Fibroblast of skin of left biceps (primary cell): ENCODE measurements around the gene HMMR.

Source experiments
- DNase-seq, 2 experiments: peaks; one replicate each; pipeline ENCODE4 v3.0.0-alpha.2; 2013; ENCODE audit warnings: low read depth in 2 of 2

Gene HMMR

DNA sequence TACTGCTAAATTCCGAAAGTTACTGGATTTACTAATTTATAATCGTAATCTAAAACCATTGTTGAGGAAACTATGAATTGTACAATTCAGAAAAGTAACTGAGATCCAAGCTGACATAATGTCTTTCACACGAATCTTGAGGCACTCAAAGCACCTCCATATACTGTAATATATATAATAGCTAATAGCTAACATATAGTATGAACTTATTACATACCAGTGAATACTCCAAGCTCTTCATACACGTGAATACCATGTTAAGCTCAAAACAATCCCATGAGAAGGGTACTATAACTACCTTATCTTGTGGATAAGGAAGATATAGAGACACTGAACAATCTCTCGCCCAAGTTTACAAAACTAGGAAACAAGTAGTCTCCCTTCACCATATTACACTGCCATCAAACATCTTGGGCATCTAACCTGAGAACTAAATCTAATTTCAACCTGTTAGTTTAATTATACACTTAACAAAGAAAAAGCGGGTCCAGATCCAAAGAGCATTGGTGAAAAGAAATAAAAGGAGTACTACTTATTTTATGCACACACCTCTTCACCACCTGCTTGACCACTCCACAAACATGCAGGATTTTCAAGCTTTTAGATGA, 1.6 kb upstream of the HMMR start:
- no peak for DNase-seq

DNA sequence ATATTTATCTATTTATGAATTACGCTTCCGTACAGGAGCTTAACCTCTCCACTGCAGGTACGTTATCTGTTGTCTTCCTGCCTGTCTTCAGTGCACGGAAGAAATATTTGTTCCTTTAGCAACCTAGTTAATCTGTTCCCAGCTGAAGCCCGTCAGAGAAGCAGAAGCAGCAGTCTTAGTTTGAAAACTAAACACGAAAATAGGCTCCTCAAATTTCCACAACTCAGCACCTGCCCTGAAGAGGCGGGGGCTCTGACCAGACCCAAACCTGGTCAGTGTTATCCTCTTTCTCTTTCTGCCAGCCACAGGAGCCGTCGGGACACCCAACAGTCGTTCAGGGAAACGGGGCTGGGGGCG, 992 bp upstream of the HMMR start:
- no peak for DNase-seq

DNA sequence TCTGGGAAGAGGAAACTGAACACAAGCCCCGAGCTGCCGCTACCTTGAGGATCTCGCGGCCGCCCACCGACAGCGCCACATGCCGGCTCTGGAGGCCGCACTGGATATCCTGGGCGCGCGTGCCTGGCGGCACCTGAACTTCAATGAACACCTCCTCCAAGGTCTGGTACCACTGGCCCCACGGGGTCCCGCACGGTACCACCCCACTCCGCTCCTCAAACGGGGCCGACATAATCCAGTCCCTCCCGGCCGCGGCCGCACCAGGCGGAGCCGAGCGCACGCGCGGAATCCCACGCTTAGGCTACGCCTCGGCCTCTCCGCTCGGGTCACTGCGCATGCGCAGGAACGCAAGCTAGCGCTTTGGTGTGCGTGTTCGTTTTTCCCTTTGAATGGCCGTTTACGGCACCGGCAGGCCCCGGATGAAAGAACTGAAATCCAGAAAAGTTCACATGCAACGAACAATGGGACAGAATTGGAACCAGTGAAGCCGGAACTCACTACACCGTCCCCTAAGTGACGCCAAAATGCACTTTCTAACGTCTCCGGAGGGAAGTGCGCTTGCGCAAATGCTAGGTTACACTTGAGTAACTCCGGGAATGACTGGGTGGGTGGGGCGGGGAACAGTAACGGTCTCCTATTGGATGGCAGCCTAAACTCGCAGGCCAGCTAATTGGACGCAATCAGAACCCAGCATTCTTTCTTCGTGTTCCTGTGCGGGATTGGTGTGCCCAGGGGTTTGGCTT, 442 bp upstream of the HMMR start, which contains the start of gene NUDCD2:
NUDCD2 (minus strand) TSS at position 284 of the 743 bp plus-strand sequence; CDS start at position 232, 52 bp downstream.
- peak; percentile 97 to 98 for DNase-seq

DNA sequence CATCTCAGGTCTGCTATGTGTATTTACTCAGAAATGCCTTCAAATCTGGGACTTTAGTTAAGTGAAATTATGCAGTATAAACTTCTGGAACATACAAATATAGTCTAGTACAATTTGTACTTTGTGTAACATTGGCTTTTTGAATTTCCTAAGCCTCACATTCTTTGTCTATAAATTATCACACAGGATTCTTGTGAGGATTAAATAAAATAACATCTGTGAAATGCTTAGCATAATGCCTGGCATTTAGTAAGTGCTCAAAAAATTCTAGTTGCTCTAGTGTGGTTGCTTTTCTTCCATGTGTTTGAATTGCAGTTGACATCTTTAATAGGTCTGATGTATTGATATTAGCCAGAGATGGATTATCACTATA, 2.6 kb downstream of the HMMR start:
- no peak for DNase-seq

DNA sequence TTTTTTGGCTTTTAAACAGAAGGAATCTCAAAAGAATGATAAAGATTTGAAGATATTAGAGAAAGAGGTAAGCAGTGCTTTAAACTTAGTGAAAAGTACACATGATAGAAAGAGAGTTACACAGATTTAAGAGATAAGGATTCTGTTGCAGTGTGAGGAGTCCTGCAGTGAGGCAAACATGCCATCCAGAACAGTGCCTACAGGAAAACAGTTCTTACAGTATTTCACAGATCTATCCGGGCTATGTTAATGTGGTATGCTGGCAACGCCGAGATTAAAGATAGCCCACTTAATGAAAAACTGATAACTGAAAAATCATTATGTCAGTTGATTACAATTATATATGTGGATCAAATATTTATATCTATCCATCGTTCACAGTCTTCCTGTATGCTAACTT, 7.2 kb downstream of the HMMR start:
- DNase-seq: no peak

DNA sequence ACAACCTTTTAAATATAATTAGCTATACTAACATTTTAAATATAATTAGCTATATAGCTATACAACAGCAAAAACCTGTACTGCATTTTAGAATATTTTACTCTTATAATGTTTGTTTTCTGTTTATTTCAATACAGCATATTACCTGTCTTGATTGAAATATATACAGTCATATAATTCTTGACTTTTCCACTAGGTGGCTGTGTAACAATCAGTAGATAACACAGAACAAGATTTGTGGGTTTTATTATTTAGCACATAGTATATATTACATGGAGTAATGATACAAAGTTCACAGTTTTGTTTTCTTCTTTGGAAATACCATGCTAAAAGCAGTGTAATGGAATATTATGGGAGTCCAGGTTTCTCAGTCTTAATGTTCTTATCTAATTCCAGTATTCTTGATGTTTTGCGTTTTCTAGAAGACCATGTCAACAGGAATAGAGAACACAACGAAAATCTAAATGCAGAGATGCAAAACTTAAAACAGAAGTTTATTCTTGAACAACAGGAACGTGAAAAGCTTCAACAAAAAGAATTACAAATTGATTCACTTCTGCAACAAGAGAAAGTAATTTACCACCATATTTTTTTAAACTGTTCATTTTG, 13.3 kb downstream of the HMMR start:
- DNase-seq: no peak

DNA sequence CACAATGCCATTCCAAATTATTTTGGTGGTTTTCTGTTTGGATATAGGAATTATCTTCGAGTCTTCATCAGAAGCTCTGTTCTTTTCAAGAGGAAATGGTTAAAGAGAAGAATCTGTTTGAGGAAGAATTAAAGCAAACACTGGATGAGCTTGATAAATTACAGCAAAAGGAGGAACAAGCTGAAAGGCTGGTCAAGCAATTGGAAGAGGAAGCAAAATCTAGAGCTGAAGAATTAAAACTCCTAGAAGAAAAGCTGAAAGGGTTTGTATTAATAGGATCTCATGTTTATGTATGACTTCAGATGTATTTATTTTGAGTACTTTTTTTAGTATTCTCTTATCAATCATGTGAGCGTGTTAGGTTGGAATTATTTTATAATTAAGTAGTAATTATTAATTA, 15.0 kb downstream of the HMMR start:
- no peak for DNase-seq

DNA sequence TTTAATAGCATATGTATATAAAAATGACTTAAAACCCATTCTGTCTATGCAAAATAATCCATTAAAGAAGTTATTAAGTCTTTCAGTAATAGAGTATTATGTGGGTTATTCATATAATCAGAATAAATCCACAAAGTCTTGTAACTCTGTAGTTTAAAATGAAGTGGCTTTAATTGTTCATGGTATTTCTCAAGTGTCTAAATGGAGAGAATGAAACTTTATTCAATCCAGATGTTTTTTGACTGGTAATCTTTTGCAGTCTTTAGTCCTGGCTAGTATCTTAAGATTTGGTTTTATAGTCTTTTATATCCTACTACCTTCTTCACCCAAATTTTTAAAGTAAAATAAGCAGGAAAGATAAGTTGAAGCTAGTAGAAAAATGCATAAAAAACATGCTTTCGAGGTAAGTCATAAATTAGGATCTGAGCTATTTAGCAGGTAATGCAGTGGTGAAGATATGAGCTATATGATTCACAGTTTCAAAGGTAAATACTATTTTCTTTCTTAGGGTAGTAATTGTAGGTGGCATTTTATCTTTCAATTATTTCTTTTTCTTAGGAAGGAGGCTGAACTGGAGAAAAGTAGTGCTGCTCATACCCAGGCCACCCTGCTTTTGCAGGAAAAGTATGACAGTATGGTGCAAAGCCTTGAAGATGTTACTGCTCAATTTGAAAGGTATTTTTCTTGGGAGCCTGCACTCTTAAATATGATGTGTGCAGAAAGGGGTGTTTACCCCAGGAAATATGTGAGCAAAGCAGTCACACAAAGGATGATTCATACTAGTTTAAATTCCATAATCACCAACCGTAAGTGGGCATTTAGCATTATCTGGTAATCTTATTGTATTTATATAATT, 17.9 kb downstream of the HMMR start:
- DNase-seq: no peak

DNA sequence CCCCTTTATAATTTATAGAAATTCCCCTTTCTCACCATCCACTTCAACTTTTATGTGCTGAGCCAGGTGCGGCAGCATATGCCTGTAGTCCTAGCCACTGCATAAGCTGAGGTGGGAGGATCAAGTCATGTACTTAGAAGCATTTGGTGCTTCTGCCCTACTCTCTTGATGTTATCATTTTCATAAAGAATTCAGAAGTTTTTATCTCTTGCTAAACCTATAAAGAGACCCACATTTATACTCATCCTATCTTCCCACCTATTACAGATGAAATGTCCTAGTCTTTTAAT, 18.5 kb downstream of the HMMR start:
- DNase-seq: no peak

DNA sequence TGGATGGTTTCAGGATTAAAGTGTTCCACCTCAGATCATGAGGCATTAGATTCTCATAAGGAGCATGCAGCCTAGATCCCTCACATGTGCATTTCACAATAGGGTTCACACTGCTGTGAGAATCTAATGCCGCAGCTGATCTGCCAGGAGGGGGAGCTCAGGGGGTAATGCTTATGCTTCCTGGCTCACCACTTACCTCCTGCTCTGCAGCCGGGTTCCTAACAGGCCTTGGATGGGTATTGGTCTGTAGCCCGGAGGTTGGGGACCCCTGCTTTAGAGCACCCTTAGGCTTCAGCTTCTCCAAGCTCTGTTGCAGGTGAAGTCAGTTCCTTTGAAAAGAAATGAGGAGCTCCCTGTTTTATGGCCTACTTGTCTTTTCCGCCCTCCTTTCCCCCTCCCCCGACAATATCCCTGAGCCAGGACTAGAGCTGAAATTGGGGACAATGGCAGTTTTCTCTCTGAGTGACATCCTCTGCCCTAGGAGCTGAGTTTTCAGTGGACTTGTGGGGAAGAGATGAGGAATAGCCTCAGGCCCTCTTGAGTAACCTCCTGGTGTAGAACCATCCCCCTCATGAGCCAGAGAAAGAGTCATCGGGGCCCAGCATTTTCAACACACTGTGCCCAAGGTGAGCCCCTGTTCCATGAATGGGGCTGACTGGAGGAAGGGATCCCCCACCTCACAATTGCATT, 28.8 kb downstream of the HMMR start:
- DNase-seq: no peak

DNA sequence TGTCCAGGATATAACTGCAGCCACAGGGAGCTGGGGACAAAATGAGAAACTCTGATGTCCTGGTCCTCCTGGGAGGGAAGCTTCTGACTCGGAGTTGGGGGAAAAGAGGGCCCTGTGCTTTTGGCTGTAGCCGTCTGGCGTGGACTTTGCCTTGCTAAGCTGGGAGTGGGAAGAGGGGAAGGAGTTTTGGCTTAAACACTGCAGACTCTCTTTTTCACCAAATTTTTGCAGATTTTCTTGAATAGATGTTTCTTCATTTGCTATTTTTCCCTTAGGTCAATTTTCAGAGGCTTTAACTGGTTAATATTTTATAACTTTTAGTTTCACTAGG, 29.3 kb downstream of the HMMR start:
- DNase-seq: no peak

DNA sequence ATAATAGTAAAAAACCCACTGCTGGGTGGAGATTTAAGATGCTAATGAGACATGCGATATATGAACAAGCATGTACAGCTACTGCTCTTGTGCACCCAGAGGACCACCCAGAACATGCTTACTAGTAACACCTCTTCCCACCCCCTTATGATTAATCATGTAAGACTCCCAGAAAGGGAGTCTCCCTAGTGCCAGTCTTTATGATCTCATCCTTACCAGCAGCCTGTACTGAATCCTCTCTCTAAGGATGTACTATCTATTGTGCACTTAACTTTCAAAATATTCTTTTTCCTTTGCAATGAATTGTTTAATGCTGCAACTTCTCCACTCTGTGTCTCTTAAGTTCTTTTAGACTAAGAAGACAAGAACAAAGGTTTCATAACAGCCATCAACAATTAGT, 35.9 kb downstream of the HMMR start:
- DNase-seq: no peak

DNA sequence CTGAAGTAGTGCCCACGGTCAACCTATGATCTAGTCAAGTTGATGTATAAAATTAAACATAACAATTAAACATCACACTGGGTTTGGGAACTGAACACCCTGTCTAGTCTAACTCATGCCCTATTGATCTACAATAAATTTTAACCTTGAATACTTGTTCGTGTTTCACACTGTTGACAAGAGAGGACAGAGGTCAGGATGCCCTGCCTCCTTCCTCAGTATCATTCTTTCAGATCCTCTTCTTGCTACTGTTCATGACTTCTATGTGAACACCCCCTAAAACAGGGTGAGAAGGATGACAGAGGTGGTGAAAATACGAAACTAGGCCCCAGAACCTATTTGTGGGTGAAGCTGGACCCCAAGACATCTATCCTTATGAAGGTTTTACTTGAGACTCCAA, 36.9 kb downstream of the HMMR start:
- no peak for DNase-seq

DNA sequence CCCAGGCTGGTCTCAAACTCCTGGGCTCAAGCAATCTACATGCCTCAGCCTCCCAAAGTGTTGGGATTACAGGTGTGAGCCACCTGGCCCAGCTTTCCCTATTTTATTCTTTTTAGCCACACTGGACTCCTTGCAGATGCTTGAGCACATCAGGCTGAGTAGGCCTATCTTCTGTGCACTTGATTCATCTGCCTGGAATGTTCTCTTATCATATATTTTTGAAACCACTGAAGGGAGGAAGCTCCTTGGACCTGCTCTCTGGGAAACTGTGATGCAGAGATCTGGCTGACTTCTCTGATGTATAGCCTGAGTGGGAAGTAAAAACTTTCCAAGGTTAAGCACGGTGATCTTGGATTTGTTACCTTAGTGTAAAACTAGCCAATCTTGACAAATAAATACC, 38.5 kb downstream of the HMMR start:
- no peak for DNase-seq

DNA sequence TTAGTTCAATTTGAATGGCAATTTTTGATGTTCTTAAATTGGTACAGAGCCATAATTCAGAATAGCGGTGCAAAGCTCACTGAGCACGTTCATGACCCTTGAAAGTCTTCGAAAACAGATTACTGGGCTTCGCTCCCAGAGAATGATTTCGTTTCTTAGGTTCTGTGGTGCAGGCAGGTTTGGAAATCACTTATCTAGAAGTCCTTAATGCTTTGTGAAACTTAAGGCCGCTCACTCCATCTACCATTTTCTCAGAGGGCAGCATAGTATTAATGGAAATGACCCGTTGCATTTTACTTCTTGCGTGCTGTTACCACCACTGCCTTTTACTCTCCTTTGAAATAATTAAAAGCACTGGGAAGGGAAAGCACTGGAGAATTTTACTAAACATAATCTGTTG, 42.1 kb downstream of the HMMR start:
- DNase-seq: no peak

DNA sequence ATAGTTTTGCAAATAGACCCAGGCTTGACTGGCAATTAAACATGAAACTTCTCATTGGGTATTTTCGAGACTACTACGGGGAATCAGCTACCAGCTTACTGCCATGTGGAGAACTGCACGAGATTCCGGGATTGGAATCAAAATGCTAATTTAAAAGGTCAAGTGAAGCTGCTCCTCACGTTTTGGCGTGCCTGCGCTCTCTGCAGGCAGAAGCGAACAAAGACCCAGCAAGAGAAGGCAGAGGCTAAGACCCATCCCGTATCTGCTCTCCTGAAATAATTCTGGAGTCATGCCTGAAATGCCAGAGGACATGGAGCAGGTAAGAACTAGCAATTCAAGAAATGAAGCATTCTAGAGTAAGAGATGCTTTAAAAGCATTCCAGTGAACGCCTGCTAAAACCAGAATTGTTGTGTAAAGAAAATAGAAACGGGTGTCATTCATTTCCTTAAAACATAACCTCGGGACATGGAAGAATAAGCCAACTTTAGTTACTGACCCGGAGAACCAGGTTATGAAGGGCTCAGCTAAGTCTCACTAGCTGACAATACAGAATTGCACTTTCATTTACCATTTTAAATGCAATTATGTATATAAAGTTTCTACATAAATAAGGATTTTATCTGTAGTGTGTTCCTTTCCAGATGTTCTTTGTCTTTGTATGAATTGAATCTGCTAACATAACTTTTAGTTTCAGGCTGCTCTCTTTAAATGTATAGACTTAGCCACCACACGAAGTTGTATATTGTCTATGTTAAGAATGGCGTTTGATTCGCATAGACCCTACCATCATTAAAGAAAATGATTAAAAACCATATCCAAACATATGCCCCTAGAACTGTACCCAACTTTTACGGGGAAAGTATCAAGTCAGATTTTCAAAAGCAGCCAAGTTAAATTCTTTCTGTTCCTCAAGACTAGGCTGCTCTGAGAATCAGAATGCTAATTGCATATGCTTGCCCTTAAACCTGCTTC, 43.0 kb downstream of the HMMR start:
- peak; percentile 54 for DNase-seq

DNA sequence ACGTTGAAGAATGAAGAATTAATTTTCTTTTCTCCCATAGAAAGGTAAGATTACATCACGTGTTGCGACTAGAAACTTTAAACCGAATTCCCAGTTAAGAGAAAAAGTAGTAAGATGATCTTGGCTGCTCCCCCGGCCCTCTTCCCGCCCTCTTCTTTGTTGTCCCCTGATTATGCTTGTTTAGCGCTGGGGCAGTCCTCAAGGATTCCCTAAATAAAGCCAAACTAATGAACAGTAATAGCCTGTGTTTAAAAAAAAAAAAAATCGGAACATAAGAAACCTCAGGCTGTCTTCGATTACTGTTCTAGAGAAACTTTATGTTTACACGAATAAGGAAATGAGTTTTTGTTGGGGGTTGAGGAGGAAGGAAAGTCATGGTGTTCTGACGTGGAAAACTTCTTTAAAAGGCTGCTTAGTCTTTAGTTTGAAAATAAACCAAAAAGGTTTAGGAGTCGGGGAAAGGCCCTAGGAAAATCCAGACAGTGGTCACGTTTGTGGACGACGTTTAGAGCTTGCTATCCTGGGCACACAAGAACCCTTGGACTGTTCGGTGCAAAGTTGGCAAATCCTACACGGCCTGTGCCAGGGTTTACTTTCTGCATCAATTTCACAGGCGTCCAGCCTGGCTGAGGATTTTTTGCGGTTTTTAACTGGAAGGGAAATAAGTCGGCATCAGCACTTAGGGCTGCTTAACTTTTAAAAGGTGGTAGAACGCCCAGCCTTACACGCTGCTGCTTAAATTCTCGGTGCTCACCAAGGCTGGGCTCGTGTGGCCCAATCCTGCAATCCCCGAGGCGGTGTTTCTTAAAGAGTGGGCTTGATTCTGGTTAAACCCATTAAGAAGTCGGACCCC, 43.9 kb downstream of the HMMR start:
- no peak for DNase-seq

DNA sequence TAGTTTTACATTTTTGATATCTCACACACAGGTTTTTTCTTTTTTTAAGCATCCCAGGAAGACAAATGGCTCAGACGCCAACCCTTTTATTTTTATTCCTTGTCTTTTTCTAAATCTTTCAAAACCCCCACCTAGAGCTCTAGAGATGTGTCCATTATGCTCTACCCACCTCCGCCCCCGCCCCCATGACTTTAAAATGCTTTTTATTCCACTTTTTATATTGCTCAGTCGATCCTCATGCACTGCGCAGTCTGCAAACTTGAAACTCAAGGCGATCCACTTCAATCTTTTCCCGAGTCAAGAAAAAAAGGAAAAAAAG, 44.6 kb downstream of the HMMR start:
- no peak for DNase-seq

DNA sequence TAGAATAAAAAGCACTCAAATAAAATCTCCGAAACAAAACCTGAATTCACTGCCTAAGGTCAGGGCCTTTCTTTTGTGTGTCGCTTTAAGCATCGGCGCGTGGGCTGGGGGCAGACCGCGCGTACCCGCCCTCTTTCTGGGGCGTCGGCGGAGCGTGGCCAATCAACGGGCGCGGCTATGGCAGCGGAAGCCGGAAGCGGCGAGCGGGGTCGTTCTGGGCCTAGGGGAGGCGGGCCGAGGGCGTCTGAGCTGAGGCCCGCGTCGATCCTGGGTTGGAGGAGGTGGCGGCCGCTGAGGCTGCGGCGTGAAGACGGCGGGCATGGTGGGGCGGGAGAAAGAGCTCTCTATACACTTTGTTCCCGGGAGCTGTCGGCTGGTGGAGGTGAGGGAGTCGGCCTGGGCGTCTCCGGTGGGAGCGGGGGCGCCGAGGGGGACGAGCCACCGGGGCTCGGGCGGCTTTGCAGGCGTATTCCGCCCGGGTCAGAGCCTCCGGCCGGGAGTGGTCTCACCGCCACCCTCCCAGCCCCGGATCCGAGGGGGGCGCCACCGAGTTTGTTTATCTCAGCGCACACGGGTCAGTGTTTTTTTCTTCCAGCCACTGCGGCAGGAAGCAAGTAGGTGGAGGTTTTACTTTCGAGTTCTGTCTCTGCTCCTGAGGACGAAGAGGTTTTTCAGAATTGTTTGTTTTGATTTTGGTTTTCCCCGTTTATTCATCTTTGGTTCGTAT, 45.1 kb downstream of the HMMR start, which contains the start of gene MAT2B:
MAT2B (plus strand) TSS at position 252 of the 727 bp plus-strand sequence; CDS start at position 320, 68 bp downstream.
- peak; percentile 77 to 82 for DNase-seq
